HFFc6 (cell line): ENCODE data around the gene RNF144A. TPM values are rescaled to one million over a fixed set of nuclear protein-coding genes. Genes with fewer than 3 reads are reported as not detected.
"Not testable (repeated sequence)": the region's sequence is repeated elsewhere in the genome, so short reads cannot be mapped to it uniquely, and the experiment has no call there.

ENCODE experiments used
- DNase-seq: peaks from one replicate; pipeline ENCODE4 v3.0.0-alpha.2; 2018
- H3K27ac Mint-ChIP-seq: 2 replicates; pipeline ENCODE4 v1.8.0; 2020; ENCODE audit warnings: mild to moderate bottlenecking, mixed read lengths
- H3K27me3 Mint-ChIP-seq: 2 replicates; pipeline ENCODE4 v1.8.0; 2021; ENCODE audit warnings: mild to moderate bottlenecking, moderate library complexity, mixed read lengths; ENCODE audit not compliant: insufficient read depth
- H3K36me3 Mint-ChIP-seq: 2 replicates; pipeline ENCODE4 v1.8.0; 2021; ENCODE audit warnings: low read depth, mixed read lengths
- H3K4me1 Mint-ChIP-seq: 2 replicates; pipeline ENCODE4 v1.8.0; 2020; ENCODE audit warnings: low read depth, mixed read lengths
- H3K4me3 Mint-ChIP-seq: 2 replicates; pipeline ENCODE4 v1.8.0; 2020; ENCODE audit warnings: mild to moderate bottlenecking, moderate library complexity, mixed read lengths
- H3K9me3 Mint-ChIP-seq: 2 replicates; pipeline ENCODE4 v1.8.0; 2020; ENCODE audit warnings: mild to moderate bottlenecking, mixed read lengths
- total RNA-seq, 6 experiments: library from RNA; stranded (reverse); fragmentation: NEBNext Ultra II Directional; extraction: Animal tissue kit (Norgen Biotek cat#: 25700); gene quantifications; 2 replicates in 1 of 6; 3 replicates in 5 of 6; pipeline ENCODE4 v1.2.3, GENCODE V29; 2021
- TF ChIP-seq, protein P1 (sequence below): fragments of 200-600 bp; sonication (generic); IDR thresholded peaks from 2 replicates; pipeline ENCODE4 v1.5.0; 2021; ENCODE audit warnings: antibody characterized with exemption, mild to moderate bottlenecking

The RNF144A gene
- total RNA-seq, 6 experiments from 2014 or later = not detected

DNA sequence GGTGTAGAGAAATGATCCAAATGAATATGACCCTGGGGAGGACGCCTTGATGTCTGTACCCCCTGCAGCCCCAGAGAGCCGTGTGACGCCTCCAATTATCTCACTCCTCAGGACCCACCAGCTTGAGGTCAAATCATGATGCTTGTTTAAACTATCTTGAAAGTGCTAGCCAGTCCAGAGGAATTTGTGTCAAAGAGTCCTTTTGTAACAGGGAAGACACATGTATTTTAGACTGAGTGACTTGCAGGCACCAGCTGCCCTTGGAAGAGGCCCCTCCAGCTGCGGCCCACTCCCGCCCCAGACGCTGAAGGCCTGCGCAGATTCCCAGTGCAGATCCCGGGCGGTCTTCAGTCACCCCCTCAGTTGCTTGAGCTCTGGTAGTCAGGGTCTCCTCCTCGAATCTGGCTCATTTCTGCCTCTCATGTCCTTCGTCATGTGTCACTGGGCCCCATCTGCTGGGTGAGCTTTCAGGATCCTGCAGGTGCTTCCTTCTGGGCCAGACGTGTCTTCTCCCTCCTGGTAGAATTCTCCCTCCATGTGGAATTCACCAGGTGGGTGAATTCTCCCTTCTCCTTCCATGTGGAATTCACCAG is 77.4 kb downstream of the RNF144A start:
- Mint-ChIP-seq H3K27me3 (peaks cover 5% of the 10 kb centered on the region; the same call in 1 of the 2 replicates), H3K9me3 (peaks cover 53% of the 10 kb centered on the region), H3K4me1 (no peaks in the 10 kb centered on the region), H3K4me3 (no peak overlapping the region), H3K27ac (no peak overlapping the region), H3K36me3 (no peaks in the 10 kb centered on the region)
- TF ChIP-seq, protein P1, sequence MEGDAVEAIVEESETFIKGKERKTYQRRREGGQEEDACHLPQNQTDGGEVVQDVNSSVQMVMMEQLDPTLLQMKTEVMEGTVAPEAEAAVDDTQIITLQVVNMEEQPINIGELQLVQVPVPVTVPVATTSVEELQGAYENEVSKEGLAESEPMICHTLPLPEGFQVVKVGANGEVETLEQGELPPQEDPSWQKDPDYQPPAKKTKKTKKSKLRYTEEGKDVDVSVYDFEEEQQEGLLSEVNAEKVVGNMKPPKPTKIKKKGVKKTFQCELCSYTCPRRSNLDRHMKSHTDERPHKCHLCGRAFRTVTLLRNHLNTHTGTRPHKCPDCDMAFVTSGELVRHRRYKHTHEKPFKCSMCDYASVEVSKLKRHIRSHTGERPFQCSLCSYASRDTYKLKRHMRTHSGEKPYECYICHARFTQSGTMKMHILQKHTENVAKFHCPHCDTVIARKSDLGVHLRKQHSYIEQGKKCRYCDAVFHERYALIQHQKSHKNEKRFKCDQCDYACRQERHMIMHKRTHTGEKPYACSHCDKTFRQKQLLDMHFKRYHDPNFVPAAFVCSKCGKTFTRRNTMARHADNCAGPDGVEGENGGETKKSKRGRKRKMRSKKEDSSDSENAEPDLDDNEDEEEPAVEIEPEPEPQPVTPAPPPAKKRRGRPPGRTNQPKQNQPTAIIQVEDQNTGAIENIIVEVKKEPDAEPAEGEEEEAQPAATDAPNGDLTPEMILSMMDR = no peak
- DNase-seq = no peak

DNA sequence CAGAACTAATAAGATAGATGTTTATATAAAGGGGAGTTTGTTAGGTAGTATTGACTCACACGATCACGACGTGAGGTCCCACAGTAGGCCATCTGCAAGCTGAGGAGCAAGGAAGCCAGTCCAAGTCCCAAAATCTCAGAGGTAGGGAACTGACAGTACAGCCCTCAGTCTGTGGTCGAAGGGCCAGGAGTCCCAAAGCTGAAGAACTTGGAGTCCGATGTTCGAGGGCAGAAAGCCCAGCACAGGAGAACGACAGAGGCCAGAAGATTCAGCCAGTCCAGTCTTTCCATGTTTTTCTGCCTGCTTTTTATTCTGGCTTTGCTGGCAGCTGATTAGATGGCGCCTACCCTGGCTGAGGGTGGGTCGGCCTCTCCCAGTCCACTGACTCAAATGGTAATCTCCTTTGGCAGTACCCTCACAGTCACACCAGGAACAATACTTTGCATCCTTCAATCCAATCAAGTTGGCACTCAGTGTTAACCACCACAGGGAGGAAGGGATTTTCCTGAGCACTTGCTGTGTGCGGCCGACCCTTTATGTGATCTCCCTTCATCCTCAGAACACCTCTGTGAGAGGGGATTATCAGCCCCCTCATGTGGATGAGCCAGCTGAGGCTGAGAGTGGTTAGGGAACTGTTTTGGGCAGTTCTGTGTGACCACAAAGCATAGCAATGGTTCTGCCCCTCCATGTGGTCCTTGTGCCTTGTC is 78.3 kb downstream of the RNF144A start:
- Mint-ChIP-seq H3K27ac (no peak overlapping the region), H3K9me3 (peaks cover 47% of the 10 kb centered on the region), H3K36me3 (no peaks in the 10 kb centered on the region), H3K4me3 (no peak overlapping the region), H3K4me1 (no peaks in the 10 kb centered on the region), H3K27me3 (peaks cover 5% of the 10 kb centered on the region; the same call in 1 of the 2 replicates)
- TF ChIP-seq, protein P1 = no peak
- no peak for DNase-seq

DNA sequence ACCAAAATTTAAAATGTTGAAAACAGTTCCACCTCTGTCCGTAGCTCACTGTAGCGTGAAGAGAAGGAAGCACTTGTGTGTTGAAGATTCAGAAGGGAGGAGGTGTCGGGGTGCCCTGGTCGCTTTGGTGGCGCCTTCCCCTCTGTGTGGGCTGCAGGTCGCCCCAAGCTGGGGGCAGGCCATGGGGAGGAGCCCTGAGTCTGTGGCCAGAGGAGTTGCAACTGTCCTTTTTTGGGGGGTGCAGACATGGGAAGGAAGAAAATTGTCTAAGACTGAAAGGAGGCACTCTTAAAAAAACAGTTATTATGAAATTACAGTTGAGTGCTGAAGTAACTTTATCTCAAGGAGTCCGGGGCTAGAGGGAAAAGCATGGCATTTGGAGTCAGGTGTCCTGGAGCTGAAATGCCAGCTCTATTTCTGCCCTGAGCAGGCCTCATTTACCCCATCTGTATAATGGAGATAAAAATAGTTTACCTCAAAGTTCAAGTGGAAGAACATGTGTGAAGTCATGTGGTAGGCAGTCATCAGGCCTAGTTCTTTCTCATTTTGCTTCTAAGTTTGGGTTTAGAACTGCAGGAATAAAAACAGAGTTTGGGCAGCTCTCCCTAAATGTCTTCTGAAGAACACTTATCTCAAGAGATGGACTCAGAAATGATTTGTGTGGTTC is 82.1 kb downstream of the RNF144A start:
- Mint-ChIP-seq H3K4me3 (no peak overlapping the region), H3K27ac (no peak overlapping the region), H3K27me3 (peaks cover 5% of the 10 kb centered on the region; the same call in 1 of the 2 replicates), H3K4me1 (no peaks in the 10 kb centered on the region), H3K36me3 (no peaks in the 10 kb centered on the region), H3K9me3 (peaks cover 30% of the 10 kb centered on the region)
- TF ChIP-seq, protein P1 = no peak
- DNase-seq = no peak

DNA sequence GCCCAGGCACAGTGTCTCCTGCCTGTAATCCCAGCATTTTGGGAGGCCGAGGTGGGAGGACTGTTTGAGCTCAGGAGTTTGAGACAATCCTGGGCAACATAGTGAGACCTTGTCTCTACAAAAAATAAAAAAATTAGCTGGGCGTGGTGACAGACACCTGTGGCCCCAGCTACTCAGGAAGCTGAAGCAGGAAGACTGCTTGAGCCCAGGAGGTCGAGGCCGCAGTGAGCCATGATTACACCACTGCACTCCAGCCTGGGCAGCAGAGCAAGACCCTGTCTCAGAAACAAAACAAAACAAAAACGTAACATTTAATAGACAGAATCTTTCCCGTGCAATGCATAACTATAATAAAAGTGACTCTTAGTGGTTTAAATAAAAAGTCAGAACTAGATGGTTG is 84.2 kb downstream of the RNF144A start:
- H3K4me1 Mint-ChIP-seq, H3K36me3 Mint-ChIP-seq, H3K27ac Mint-ChIP-seq, DNase-seq, H3K27me3 Mint-ChIP-seq, H3K4me3 Mint-ChIP-seq: not testable (repeated sequence)
- H3K9me3 Mint-ChIP-seq = peaks cover 17% of the 10 kb centered on the region

DNA sequence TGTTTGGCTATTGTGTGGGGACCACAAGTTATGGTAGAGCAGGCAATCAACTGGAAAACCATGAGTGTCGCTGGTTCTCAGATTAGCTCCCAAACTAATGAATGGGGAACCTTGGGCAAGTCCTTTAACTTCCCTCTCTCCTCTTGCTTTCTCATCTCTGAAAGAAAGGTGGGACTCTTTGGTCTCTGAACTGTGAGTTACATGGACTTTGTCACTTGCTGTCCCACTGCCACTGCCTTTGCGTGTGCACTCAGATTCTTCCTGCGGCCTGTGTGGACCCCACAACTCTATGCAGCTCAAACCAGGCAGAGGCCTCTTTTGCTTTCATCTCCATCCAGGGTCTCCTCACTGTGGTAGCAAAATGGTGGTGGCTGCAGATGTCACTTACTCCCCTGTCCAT is 86.7 kb downstream of the RNF144A start:
- Mint-ChIP-seq H3K4me3 (no peak overlapping the region), H3K27ac (no peak overlapping the region), H3K36me3 (peaks cover 6% of the 10 kb centered on the region; the same call in 1 of the 2 replicates), H3K9me3 (peaks cover 29% of the 10 kb centered on the region), H3K27me3 (peaks cover 6% of the 10 kb centered on the region), H3K4me1 (no peaks in the 10 kb centered on the region)
- DNase-seq = no peak
- TF ChIP-seq, protein P1 = no peak

DNA sequence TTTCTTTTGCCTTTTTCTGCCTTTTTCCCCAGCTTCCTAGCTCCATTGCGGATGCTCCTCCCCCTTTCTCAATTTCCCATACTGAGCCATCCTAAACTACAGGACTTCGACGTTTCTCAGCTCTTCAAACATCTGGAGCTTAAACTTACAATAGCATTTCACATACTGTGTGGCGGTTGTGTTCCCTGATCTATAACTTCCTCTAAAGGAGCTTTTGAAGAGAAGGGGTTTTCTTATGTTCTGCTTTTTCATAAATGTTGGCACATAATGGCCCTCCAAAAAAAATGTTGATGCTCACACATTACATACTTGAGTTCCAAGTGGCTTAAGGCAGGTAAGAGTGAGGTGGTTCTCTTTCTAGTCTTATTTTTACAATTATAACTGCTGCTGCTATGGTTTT is 87.4 kb downstream of the RNF144A start:
- Mint-ChIP-seq H3K27ac (no peak overlapping the region), H3K4me1 (no peaks in the 10 kb centered on the region), H3K36me3 (peaks cover 6% of the 10 kb centered on the region; the same call in 1 of the 2 replicates), H3K4me3 (no peak overlapping the region), H3K27me3 (peaks cover 3% of the 10 kb centered on the region), H3K9me3 (peaks cover 34% of the 10 kb centered on the region)
- no peak for DNase-seq
- TF ChIP-seq, protein P1 = no peak
